Right ventricle myocardium inferior (tissue), 1 donor: ENCODE results near the gene ZC2HC1B. TPM values are rescaled to one million over a fixed set of nuclear protein-coding genes. Genes with fewer than 3 reads are reported as not detected.

Experiments
- ATAC-seq: fragments of 200-7000 bp; cut with Tn5 transposase; one replicate; pipeline ENCODE4 v1.9.1; 2020; ENCODE audit warnings: mild to moderate bottlenecking, moderate library complexity
- DNase-seq: peaks from one replicate; pipeline ENCODE4 v3.0.0; 2021; ENCODE audit errors: missing footprints
- intact Hi-C: fragments of 100-400 bp; cut with DNase I; formaldehyde crosslinking; loops from one replicate; pipeline ENCODE4 v1.11.0; 2022
- total RNA-seq: library from RNA; stranded (reverse); fragmentation: NEBNext Ultra II Directional; extraction: Animal tissue kit (Norgen Biotek cat#: 25700); gene quantifications from one replicate; pipeline ENCODE4 v1.2.1, GENCODE V29; 2021
- donor health status: DM: no; HTN: yes; CAD: no; lungs with severe emphysema.

ZC2HC1B gene
- total RNA-seq, 1 donor from 2014 or later = not detected

GRCh38 chr6:143952060-143952778 lies 87.9 kb downstream of the ZC2HC1B start:
- DNase-seq (no peak), ATAC-seq (no peak)
- intact Hi-C loops = no loop called here

GRCh38 chr6:143952947-143953701 lies 88.8 kb downstream of the ZC2HC1B start:
- ATAC-seq (no peak), DNase-seq (no peak)
- intact Hi-C loops = no loop called here

- ATAC-seq (no peak), DNase-seq (no peak)
- intact Hi-C loops = no loop called here
These were observed 89.6 kb downstream of the ZC2HC1B start for GRCh38 chr6:143953922-143954321.

DNA sequence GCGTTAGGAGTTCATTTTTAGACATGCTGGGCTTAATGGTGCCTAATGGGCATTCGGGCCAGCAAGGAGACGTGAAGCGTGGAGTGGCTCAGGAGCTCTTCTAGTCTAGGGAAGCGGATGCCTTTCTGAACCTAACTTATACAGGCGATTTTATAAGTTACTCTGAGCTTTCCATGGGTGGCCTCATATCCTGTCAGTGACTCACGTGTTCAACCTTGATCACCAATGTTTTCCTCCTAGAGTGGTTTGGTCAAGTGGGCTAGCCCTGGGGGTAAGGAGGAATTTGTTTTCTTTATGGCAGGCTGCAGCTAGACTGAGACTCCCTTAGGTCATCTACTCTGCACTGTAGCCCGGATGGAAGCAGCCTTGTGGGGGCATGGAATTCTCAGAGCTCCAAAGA lies 91.7 kb downstream of the ZC2HC1B start:
- intact Hi-C loops = no loop called here
- no peak for DNase-seq
- no peak for ATAC-seq

GRCh38 chr6:143957679-143958274 lies 93.5 kb downstream of the ZC2HC1B start:
- ATAC-seq (no peak), DNase-seq (no peak)
- intact Hi-C loops = no loop called here

GRCh38 chr6:143958839-143959399 lies 94.6 kb downstream of the ZC2HC1B start:
- intact Hi-C loops = no loop called here
- ATAC-seq (no peak), DNase-seq (no peak)

- ATAC-seq (no peak), DNase-seq (no peak)
- intact Hi-C loops = loop anchor here (5.0 kb wide), 1 partner anchor 52 kb away; no protein-coding TSS in a partner anchor
These were observed 95.7 kb downstream of the ZC2HC1B start for GRCh38 chr6:143959927-143960326.

- ATAC-seq (no peak), DNase-seq (no peak)
- intact Hi-C loops = loop anchor here (5.0 kb wide), 1 partner anchor 51 kb away; no protein-coding TSS in a partner anchor
These were observed 96.8 kb downstream of the ZC2HC1B start for GRCh38 chr6:143961066-143961465.

DNA sequence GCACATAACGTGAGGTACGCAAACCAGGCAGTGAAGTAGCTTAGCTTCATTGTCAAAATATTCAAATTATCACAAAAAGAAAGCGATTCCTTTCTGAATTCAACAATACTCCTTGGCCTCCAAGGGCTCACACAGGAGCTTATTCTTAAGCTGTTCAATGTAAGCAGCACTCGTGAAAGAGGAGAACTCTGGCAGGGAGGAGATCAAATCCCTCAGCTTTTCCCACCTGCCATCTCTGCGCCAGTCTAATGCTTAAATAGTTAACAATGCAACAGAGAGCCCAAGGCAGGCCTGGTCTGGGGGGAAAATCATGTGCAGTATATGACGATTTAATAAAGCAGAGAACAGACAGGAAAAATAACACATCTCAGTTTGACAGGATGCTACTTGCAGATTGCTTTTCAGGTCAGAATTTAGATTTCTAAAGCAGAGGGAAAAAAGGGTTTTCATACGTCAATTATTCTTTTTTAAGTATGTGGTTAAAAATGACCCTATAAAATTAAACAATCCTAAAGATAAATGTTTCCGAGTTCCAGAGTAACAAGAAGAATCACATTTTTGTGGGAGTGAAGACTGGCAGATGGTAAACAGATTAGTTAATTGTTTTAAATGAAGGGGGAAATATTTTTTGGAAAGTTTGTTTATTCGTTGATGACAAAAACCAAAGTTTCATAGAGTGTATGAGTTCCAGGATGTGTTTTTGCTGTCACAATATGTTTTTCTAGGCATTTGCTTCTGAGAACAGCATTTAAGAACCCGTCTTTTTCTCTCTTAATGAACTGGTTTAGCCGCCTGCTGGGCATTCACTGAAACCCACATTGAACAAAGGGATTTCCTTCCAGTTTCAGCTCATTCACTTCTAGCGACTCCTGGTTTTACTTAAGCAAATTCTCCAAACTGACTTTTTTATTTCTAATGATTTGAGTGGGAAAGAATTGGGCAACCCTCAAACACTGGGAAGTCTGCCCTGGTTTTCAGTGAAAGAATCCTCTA lies 97.9 kb downstream of the ZC2HC1B start:
- peak; percentile 32 for ATAC-seq
- intact Hi-C loops = loop anchor here (5.0 kb wide), 1 partner anchor 50 kb away; no protein-coding TSS in a partner anchor

DNA sequence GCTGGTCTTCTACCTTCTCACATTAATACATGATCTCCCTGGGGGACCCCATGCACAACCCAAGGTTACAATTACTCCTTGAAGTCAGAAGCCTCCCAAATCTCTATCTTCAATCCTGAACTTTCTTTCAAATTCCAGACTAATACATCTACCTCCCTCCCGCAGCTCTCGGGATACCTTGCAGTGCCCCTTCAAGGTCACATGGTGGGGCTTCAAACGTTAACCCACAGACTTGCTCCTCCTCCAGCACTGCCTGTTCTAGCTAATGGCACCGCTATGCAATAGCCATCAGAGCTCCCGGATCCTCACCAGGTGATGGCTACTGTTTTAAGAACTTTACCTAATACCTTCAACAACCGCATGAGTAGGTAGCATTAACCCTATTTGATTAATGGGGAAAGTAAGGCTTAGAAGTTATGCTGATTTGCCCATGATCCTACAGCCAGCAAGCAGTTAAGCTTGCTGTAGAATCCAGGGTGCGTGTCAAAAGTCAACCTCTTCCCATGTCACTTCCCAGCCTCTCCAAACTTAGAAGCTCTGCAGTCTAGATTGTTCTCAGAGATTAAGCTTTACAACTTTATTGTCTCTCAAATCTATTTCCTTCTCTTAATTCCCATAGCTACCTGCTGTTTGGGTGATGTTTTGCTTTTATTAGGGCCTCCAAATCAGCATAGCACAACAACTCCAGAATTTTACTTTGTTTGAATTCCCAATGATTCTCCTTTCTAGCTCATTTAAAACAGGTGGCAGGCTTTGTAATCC lies 99.1 kb downstream of the ZC2HC1B start:
- intact Hi-C loops = loop anchor here (5.0 kb wide), 1 partner anchor 49 kb away; no protein-coding TSS in a partner anchor
- DNase-seq (no peak), ATAC-seq (no peak)

More for the DNA sequence above, 97.9 kb downstream of the ZC2HC1B start:
- DNase-seq = no peak

DNA sequence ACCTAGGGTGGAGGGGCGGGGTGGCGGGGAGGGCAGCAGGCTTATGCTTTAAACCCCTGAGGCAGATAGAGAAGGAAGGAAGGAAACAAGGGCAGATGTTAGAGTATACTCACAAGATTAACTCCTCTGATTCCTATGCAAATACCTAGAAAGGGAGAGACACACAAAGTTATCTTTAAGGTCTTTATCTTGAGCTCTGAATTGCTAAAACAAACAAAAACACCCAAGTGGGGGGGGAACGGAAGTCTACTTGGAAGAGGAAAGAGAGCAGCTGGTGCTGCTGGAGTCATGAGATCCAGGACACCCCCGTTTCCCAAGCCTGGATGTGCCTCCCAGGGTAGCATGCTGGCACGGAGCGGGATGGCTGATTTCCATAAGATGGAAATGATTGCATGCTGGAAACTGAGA lies 100.4 kb downstream of the ZC2HC1B start:
- DNase-seq = no peak
- ATAC-seq = no peak
- intact Hi-C loops = loop anchor here (5.0 kb wide), 1 partner anchor 48 kb away; no protein-coding TSS in a partner anchor

- DNase-seq = no peak
- ATAC-seq = no peak
- intact Hi-C loops = no loop called here
These were observed 101.4 kb downstream of the ZC2HC1B start for GRCh38 chr6:143965503-143966171.

DNA sequence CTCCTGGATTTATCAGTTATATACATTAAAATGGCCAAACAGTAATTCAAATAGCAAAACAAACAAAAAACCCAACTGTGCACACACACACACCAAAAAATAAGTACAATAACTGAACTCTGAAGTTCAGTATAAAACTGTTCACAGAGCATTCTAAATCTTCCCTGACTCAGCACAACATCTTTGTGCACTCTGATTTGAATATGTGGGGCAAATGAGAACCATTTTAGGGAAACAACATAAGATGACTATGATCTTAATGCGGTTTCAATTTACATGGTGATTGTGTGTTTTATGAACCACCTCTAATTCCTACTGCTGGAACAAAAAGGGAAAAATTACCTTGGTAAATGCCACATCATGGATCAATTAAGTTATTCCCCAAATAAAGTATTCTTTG lies 102.0 kb downstream of the ZC2HC1B start:
- intact Hi-C loops = no loop called here
- ATAC-seq = no peak
- DNase-seq = no peak

DNA sequence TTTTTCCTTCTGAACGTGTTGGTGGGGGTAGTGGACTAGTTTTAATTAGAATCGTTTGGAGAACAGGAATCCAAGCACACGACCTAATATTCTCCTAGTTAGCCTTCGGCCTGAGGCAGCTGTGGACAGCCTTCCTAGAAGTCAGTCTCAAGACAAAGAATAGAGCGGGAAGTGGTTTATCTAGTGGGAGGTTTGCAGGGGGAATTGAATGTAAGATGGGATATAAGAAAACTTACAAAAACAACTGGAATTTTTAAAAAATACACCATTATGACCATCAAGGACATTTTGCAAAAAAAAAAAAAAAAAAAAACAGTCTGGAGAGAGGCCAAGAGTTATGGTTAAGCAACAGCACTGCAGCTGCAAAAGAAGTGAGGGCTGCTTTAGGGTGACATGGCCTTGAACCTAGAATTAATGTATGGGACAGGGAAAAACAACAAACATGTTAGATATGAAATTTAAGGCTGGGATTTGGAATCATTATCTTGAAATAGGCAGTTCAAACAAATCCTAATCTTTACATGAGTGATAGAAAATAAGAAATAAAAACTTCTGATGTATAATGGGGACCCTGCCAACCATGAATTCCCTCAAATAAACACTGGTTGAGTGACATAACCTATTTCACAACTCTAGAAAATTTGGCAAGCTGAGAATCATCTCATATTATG lies 103.6 kb downstream of the ZC2HC1B start:
- ATAC-seq (no peak), DNase-seq (no peak)
- intact Hi-C loops = no loop called here

- intact Hi-C loops = no loop called here
- DNase-seq (no peak), ATAC-seq (no peak)
These were observed 104.8 kb downstream of the ZC2HC1B start for GRCh38 chr6:143969077-143969476.

DNA sequence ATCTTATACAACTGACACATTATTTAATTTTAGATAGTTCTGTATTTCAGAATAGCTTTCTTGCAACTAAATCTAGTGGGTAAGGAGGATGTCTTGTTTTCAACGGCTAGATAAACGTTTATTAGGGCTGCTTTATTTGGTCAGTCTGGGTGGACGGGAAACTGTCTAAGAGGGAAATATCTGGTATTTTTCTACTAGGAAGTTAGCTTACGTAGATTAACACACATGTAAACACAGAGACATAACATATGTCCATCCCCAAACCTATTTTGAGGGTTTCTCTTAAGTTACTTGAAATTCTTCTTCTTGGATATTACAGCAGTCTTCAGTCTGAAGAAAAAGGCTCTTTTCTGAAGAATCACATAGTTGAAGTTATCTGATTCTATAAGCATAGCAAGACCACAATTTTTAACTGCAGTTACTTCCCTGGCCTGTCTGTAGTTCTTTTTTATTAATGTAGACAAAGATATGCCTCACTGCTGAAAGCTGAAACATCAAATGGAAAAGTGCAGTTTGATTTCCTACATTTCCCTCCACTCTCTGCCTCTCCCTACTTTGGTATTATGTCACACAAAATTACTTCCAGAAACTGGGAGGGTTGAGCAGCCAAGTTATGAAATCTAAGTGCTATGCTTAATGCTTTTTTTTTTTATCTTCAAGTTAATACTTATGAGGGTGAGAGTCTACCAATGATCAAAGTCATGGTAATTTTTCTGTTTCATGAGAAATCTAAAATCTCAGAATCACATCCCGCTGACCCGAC lies 106.4 kb downstream of the ZC2HC1B start:
- DNase-seq = no peak
- ATAC-seq = peak; percentile 64
- intact Hi-C loops = no loop called here
